ENCODE results near the gene NFATC4.

The NFATC4 gene

DNA sequence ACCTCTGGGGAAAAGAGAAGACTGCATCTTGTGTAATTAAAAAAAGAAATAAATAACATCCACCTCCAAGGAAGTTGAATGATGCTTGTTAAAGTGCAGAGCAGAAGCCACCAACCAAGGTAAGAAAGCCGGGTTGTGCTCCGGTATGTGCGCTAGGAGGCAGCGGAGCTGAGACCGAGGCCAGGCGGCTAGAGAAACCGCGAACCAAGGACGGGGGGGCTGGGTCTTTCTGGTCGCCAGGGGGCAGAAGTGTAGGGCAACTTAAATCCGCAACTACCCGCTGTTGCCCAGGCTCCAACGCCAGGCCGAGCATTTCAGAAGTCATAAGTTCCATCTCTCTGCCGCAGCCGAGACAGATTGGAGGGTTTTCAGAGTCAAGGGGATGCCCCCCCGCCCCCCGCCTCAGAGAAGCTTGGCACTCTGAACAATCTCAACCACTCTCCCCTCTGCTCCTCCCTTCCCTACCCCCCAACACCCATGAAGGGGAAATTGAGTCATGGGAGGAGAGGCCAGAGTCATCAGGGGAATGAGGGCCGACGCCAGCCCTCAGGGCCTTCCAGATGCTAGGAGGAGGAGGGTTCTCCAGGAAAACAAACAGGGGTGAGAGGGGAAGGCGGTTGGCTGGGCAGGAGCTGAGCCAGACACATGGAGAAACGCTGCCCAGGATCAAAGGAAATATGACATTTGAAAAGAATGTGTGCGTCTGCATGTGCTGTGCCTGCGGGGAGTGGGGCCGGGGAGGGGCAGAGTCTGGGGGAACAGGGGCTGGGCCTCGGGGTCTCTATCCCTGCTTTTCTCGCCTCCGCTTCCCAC lies 2.2 kb upstream of the NFATC4 start:
- Histone ChIP-seq H2BK12ac (ENCODE audit: low read length) (peak overlapping the region; percentile 24), H2BK5ac (ENCODE audit: low read depth, low read length, poor library complexity) (peak overlapping the region; percentile 76), H3K4me2 (ENCODE audit: low read length) (peak overlapping the region; percentile 59), H4K12ac (ENCODE audit: low read depth, low read length) (peak overlapping the region; percentile 84), H3K9ac (ENCODE audit: low read length) (no peak overlapping the region), H4K91ac (ENCODE audit: low read depth, low read length) (peak overlapping the region; percentile 56), H3K79me2 (ENCODE audit: control insufficient read depth, insufficient read depth, low read length, poor library complexity) (peaks cover 6% of the 10 kb centered on the region), H2BK120ac (ENCODE audit: insufficient read depth, low read length, poor library complexity) (peak overlapping the region; percentile 35), H3K79me1 (ENCODE audit: low read length) (peaks cover 30% of the 10 kb centered on the region), H3K14ac (ENCODE audit: low read length) (peak overlapping the region; percentile 2), H3K4me1 (ENCODE audit: control insufficient read depth in 1 of 2, insufficient read depth in 2 of 2, low read length in 2 of 2) (peaks cover 3 to 9% of the 10 kb centered on the region in 2 experiments), H3K36me3 (ENCODE audit: control insufficient read depth in 1 of 2, insufficient read depth in 2 of 2, low read length in 2 of 2) (peaks cover 3 to 8% of the 10 kb centered on the region in 2 experiments), H3K18ac (ENCODE audit: low read length) (peak overlapping the region; percentile 87), H3K23ac (ENCODE audit: low read length) (no peak overlapping the region), H3K4me3 (ENCODE audit: low read depth, low read length) (no peak overlapping the region), H3K9me3 (ENCODE audit: insufficient read depth, low read depth, low read length) (no peaks in the 10 kb centered on the region), H3K27me3 (ENCODE audit: insufficient read depth, low read length) (no peaks in the 10 kb centered on the region), H2AFZ (ENCODE audit: insufficient read depth, low read length, poor library complexity) (peak overlapping the region; percentile 12), H2AK5ac (ENCODE audit: low read length) (no peak overlapping the region), H3K4ac (ENCODE audit: low read depth, low read length) (peak overlapping the region; percentile 27), H3K27ac (ENCODE audit: low read depth, low read length) (peak overlapping the region; percentile 81), H4K8ac (ENCODE audit: low read depth, low read length) (peak overlapping the region; percentile 69)
- DNase-seq: peak; percentile 88
- WGBS (ENCODE audit: extremely low coverage, insufficient coverage, insufficient read length): no CpG with 5 or more reads among the region's 28 CpGs

DNA sequence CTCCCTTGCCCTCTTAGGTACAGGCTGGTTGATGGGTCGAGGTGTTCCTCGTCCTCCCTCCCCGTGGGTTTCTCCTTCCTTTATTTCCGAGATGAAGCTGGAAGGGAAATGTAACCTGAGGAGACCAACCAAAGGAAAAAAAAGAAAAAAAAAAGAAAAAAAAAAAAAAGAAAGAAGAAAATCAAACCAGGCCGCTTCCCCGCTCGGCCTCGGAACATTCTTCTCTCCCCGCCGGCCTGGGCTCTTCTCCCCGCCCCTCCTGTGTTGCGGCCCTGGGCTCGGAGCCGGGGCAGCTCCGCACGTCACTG lies 1.6 kb upstream of the NFATC4 start:
- Histone ChIP-seq H4K8ac (ENCODE audit: low read depth, low read length) (peak overlapping the region; percentile 69), H3K79me1 (ENCODE audit: low read length) (peaks cover 30% of the 10 kb centered on the region), H3K18ac (ENCODE audit: low read length) (peak overlapping the region; percentile 87), H2BK120ac (ENCODE audit: insufficient read depth, low read length, poor library complexity) (peak overlapping the region; percentile 62), H2BK12ac (ENCODE audit: low read length) (no peak overlapping the region), H3K14ac (ENCODE audit: low read length) (peak overlapping the region; percentile 72), H4K12ac (ENCODE audit: low read depth, low read length) (no peak overlapping the region), H3K27ac (ENCODE audit: low read depth, low read length) (peak overlapping the region; percentile 81), H3K4me1 (ENCODE audit: control insufficient read depth in 1 of 2, insufficient read depth in 2 of 2, low read length in 2 of 2) (peaks cover 3 to 9% of the 10 kb centered on the region in 2 experiments), H3K79me2 (ENCODE audit: control insufficient read depth, insufficient read depth, low read length, poor library complexity) (peaks cover 6% of the 10 kb centered on the region), H2AK5ac (ENCODE audit: low read length) (no peak overlapping the region), H3K4ac (ENCODE audit: low read depth, low read length) (peak overlapping the region; percentile 58), H3K23ac (ENCODE audit: low read length) (no peak overlapping the region), H3K27me3 (ENCODE audit: insufficient read depth, low read length) (no peaks in the 10 kb centered on the region), H4K91ac (ENCODE audit: low read depth, low read length) (peak overlapping the region; percentile 56), H2BK5ac (ENCODE audit: low read depth, low read length, poor library complexity) (peak overlapping the region; percentile 76), H3K4me3 (ENCODE audit: low read depth, low read length) (peak overlapping the region; percentile 70), H3K9ac (ENCODE audit: low read length) (no peak overlapping the region), H2AFZ (ENCODE audit: insufficient read depth, low read length, poor library complexity) (peak overlapping the region; percentile 70), H3K4me2 (ENCODE audit: low read length) (peak overlapping the region; percentile 59), H3K36me3 (ENCODE audit: control insufficient read depth in 1 of 2, insufficient read depth in 2 of 2, low read length in 2 of 2) (peaks cover 3 to 8% of the 10 kb centered on the region in 2 experiments), H3K9me3 (ENCODE audit: insufficient read depth, low read depth, low read length) (no peaks in the 10 kb centered on the region)
- WGBS (ENCODE audit: extremely low coverage, insufficient coverage, insufficient read length): no CpG with 5 or more reads among the region's 16 CpGs
- DNase-seq: no peak

- Histone ChIP-seq H4K8ac (ENCODE audit: low read depth, low read length) (peak overlapping the region; percentile 96), H3K9ac (ENCODE audit: low read length) (no peak overlapping the region), H3K79me2 (ENCODE audit: control insufficient read depth, insufficient read depth, low read length, poor library complexity) (peaks cover 6% of the 10 kb centered on the region), H3K14ac (ENCODE audit: low read length) (peak overlapping the region; percentile 72), H3K4me2 (ENCODE audit: low read length) (peak overlapping the region; percentile 59), H3K36me3 (ENCODE audit: control insufficient read depth in 1 of 2, insufficient read depth in 2 of 2, low read length in 2 of 2) (peaks cover 3 to 10% of the 10 kb centered on the region in 2 experiments), H3K4me1 (ENCODE audit: control insufficient read depth in 1 of 2, insufficient read depth in 2 of 2, low read length in 2 of 2) (peaks cover 3 to 9% of the 10 kb centered on the region in 2 experiments), H3K23ac (ENCODE audit: low read length) (no peak overlapping the region), H3K18ac (ENCODE audit: low read length) (peak overlapping the region; percentile 63), H3K9me3 (ENCODE audit: insufficient read depth, low read depth, low read length) (no peaks in the 10 kb centered on the region), H2BK5ac (ENCODE audit: low read depth, low read length, poor library complexity) (peak overlapping the region; percentile 97), H3K79me1 (ENCODE audit: low read length) (peaks cover 30% of the 10 kb centered on the region), H2BK12ac (ENCODE audit: low read length) (peak overlapping the region; percentile 53), H4K12ac (ENCODE audit: low read depth, low read length) (peak overlapping the region; percentile 29), H2AK5ac (ENCODE audit: low read length) (peak overlapping the region; percentile 11), H3K27me3 (ENCODE audit: insufficient read depth, low read length) (no peaks in the 10 kb centered on the region), H3K4me3 (ENCODE audit: low read depth, low read length) (peak overlapping the region; percentile 70), H3K27ac (ENCODE audit: low read depth, low read length) (peak overlapping the region; percentile 81), H2BK120ac (ENCODE audit: insufficient read depth, low read length, poor library complexity) (peak overlapping the region; percentile 92), H3K4ac (ENCODE audit: low read depth, low read length) (peak overlapping the region; percentile 58), H2AFZ (ENCODE audit: insufficient read depth, low read length, poor library complexity) (peak overlapping the region; percentile 92), H4K91ac (ENCODE audit: low read depth, low read length) (peak overlapping the region; percentile 90)
- peak; percentile 90 to 94 for DNase-seq
- WGBS (ENCODE audit: extremely low coverage, insufficient coverage, insufficient read length): no CpG with 5 or more reads among the region's 40 CpGs
Observed at GRCh38 chr14:24366721-24367513, 1.1 kb upstream of the NFATC4 start.

GRCh38 chr14:24368212-24368561 lies 203 bp downstream of the NFATC4 start:
- H3K4me2 ChIP-seq (ENCODE audit: low read length): peak overlapping the region; percentile 98
- peak overlapping the region; percentile 81 for H2BK12ac ChIP-seq (ENCODE audit: low read length)
- peak overlapping the region; percentile 8 for H3K9ac ChIP-seq (ENCODE audit: low read length)
- H2AFZ ChIP-seq (ENCODE audit: insufficient read depth, low read length, poor library complexity): peak overlapping the region; percentile 38
- no peak for DNase-seq
- peak overlapping the region; percentile 99 for H4K91ac ChIP-seq (ENCODE audit: low read depth, low read length)
- no peaks in the 10 kb centered on the region for H3K27me3 ChIP-seq (ENCODE audit: insufficient read depth, low read length)
- H3K14ac ChIP-seq (ENCODE audit: low read length): peak overlapping the region; percentile 93
- H2BK120ac ChIP-seq (ENCODE audit: insufficient read depth, low read length, poor library complexity): peak overlapping the region; percentile 97
- H2AK5ac ChIP-seq (ENCODE audit: low read length): peak overlapping the region; percentile 83
- peak overlapping the region; percentile 79 for H2BK5ac ChIP-seq (ENCODE audit: low read depth, low read length, poor library complexity)
- H3K79me1 ChIP-seq (ENCODE audit: low read length): peaks cover 30% of the 10 kb centered on the region
- no peak overlapping the region for H3K23ac ChIP-seq (ENCODE audit: low read length)
- peak overlapping the region; percentile 97 for H3K4ac ChIP-seq (ENCODE audit: low read depth, low read length)
- peaks cover 3 to 9% of the 10 kb centered on the region in 2 experiments for H3K4me1 ChIP-seq (ENCODE audit: control insufficient read depth in 1 of 2, insufficient read depth in 2 of 2, low read length in 2 of 2)
- peaks cover 6% of the 10 kb centered on the region for H3K79me2 ChIP-seq (ENCODE audit: control insufficient read depth, insufficient read depth, low read length, poor library complexity)
- H3K4me3 ChIP-seq (ENCODE audit: low read depth, low read length): peak overlapping the region; percentile 77
- peak overlapping the region; percentile 94 for H4K12ac ChIP-seq (ENCODE audit: low read depth, low read length)
- peak overlapping the region; percentile 72 for H3K27ac ChIP-seq (ENCODE audit: low read depth, low read length)
- no CpG with 5 or more reads among the region's 15 CpGs for WGBS (ENCODE audit: extremely low coverage, insufficient coverage, insufficient read length)
- peaks cover 1% of the 10 kb centered on the region for H3K9me3 ChIP-seq (ENCODE audit: insufficient read depth, low read depth, low read length)
- peak overlapping the region; percentile 98 for H3K18ac ChIP-seq (ENCODE audit: low read length)
- H4K8ac ChIP-seq (ENCODE audit: low read depth, low read length): peak overlapping the region; percentile 94
- peaks cover 14 to 20% of the 10 kb centered on the region in 2 experiments for H3K36me3 ChIP-seq (ENCODE audit: control insufficient read depth in 1 of 2, insufficient read depth in 2 of 2, low read length in 2 of 2)
